HG02852 (cell line): ENCODE data around the gene OPN5.

Source experiments
- ATAC-seq: cut with Tn5 transposase; IDR thresholded peaks from one replicate; pipeline ENCODE4 v1.9.1; 2021; ENCODE audit warnings: mild to moderate bottlenecking, moderate library complexity; ENCODE audit not compliant: unreplicated experiment

The OPN5 gene

DNA sequence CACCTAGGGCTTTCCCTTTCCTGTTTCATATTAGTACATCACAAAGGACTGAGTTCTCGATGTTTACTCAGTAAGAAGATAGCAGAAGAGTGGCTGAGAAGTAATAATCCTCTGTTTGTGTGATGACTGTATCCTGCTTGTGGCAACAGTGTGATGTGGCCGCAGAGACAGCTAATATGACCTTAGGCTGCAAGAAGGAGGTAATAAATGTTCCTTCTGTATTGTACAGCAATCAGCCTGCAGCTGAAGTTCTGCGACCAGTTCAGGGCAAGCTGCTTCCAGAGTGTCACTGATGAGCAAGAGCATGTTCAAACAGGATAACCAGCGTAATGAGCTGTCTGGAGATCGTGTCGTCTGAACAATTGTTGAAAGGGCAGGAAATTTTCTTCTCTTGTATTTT, 70.9 kb downstream of the OPN5 start:
- ATAC-seq: no peak

- no peak for ATAC-seq
Measured at GRCh38 chr6:47853766-47854165, 71.9 kb downstream of the OPN5 start.

DNA sequence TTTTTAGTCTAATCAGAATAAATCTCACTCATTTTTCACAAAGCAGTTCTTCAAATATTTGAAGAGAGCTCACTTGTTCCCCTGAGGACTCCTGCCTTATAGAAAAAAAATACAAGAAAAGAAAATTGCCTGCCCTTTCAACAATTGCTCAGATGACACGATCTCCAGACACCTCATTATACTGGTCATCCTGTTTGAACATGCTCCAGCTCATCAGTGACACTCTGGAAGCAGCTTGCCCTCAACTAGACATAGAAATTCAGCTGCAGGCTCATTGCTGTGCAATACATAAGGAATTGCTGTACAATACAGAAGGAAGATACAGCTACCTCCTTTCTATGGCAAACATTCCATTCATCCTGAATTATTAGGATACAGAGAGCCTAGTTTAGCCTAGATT, 73.1 kb downstream of the OPN5 start:
- ATAC-seq: no peak

DNA sequence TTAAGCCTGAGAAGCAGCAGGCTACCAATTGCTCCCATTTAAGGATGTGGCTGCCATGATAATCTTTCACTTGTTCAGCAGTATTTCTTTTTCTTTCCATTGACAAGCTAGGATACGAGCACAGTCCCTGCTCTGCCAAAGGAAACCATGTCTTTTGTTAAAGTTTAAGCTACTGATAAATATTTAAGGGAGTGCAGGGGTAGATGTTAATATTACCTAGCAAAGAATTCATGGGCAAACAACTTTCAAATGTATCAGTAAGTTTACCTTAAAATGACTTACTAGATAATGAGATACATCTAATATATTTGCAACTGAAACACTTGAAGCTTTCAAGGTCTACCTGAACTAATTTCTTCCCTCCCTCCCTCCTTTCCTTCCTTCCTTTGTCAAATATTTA, 77.3 kb downstream of the OPN5 start:
- no peak for ATAC-seq

DNA sequence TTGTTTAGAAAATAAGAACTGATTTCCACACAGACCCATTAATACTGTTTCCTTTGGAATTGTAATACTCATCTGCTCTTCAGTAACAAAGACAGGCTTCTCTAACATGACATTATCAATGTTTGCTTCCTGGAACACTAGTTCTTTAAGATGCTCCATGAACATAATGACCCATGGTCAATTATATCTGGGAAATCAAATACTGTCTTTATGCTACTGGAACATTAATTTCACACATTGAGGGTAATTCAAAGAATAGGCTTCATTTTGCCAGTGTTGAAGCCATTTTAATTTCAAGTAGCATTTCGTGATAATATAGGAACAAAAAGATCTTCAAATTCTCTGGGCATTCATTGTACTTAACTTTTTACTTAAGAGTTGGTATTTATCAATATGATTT, 80.9 kb downstream of the OPN5 start:
- no peak for ATAC-seq

- no peak for ATAC-seq
Measured at GRCh38 chr6:47865206-47865605, 83.4 kb downstream of the OPN5 start.

- ATAC-seq: no peak
Measured at GRCh38 chr6:47875593-47875992, 93.8 kb downstream of the OPN5 start.
